HG03097 (cell line): ENCODE data around the gene PRR33.

Experiments
- ATAC-seq: cut with Tn5 transposase; IDR thresholded peaks from one replicate; pipeline ENCODE4 v1.9.1; 2021; ENCODE audit not compliant: unreplicated experiment, low FRiP score

The PRR33 gene

GRCh38 chr11:1852877-1853276, 38.8 kb downstream of the PRR33 start, which contains the start of gene LSP1:
Gene LSP1 (plus strand): TSS chr11:1853084. CDS start chr11:1853145, 61 bp downstream.
- ATAC-seq: peak; percentile 34

DNA sequence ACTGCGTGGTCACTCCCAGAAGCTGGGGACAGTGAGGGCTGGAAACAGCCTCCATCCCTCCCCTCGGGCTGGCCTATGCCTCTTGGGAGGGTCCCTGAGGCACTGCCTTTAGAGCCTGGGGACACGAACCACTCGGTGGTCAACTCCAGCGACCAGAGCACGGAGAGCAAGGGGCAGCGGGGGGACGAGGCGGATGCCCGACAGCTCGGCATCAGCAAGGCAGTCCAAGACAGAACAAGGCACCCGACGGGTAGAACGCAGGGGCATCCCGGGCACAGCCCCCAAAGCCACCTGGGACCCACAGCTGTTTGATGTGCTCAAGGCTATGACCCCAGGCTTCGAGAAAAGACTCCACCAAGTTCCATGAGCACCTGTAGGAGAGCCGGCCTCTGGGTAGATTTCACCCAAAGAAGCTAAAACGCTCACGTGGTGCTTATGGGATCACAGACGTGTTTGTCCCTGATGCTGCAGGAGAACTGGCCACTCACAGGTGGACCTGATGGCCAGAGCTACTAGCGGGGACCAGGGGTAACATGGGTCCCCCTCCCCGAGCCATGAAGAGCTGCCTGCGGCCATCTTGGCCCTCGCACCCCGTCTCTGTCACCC, 39.3 kb downstream of the PRR33 start:
- ATAC-seq: no peak

DNA sequence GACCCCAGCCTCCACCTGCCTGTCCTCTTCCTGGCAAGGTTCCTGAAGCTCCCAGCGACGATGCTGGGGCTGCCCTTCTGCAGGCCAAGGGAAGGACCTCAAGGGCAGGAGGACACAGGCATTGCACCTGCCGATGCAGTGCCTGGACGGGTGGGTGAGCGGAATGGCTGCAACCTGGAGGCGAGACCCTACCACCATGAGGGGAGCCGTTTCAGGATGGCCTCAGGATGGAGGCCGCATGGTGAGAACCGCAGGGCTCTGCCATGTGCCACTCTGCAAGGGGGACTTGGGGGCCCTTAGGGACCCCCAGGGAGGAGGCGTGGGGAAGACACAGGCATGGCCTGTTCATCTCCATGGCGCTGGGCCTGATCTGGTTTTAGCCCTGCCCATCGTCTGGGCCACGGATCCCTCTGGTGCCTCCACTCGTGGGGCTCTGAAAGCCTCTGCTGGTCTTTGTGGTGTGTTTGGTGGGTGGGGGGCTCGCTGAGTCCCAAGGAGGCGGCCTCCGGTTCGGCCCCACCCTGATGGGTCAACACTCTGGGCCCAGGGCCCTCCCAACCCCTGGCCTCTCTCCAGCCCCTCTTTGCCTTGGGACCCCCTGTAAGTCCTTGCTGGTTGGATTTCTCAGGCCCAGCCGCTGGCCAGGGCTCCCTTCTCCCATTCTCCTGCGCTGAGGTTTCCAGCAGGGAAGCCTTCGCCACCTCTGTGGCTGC, 40.1 kb downstream of the PRR33 start:
- ATAC-seq: no peak

GRCh38 chr11:1848640-1849430, 42.9 kb downstream of the PRR33 start:
- no peak for ATAC-seq

DNA sequence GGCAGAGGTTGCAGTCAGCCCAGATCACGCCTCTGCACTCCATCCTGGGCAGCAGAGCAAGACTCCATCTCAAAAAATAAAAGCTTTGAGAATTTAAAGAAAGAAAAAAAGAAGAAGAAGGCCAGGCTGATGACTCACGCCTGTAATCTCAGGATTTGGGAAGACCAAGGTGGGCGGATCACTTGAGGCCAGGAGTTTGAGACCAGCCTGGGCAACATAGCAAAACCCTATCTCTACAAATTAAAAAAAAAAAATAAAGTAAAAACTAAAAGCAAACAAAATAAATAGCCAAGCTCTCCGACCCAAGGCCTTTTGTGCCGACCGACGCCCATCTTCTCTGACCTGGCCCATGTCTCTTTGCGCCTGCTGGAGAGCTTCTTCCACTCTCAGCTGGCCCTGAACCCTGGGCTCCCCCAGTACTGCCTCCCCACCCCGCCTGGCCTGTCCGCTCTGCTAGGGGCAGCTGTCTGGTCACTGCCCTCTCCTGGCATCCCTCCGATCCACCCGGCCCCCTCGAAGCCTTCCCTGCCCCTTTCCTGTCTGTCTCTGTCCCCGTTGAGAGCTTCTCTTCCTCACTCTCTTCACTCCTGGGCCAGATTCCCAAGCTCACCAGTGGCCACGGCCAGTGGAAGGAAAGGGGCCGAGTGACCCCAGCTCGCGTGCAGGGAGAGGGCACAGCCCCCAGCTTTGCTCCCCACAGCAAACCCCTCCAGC, 43.6 kb downstream of the PRR33 start:
- no peak for ATAC-seq

DNA sequence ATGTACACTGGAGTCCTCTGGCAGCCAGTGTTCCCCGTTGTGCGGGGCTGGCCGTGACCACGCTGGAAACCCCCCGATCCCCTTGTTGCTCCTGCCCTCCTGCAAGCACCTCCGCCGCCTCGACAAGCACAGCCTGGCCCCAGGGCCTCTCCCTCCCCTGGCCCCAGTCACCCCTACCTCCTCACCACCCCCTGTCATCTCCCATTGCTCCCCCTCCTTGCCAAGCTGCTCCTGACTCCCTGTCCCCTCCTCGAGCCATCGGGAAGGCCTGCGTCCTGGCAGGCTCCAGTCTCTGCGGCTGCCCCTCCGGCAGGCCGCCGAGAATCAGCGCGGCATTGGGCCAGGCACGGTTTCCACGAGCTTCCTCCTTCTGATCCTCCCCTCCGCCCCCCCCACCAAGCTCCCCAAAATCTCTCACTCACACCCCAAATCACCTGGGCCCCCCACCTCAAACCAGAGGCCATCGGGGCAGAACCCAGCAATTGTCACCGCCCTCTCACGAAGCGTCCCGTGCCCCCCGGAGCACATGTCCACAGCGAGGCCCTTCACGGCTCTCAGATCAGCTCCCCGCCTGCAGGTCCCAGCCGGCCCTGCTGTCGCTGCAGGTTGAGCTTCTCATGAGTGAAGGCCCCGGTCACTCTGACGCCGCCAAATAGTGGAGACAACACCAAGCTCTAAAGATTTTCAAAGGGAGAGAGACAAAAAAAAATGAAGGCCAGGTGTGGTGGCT, 44.5 kb downstream of the PRR33 start:
- no peak for ATAC-seq

DNA sequence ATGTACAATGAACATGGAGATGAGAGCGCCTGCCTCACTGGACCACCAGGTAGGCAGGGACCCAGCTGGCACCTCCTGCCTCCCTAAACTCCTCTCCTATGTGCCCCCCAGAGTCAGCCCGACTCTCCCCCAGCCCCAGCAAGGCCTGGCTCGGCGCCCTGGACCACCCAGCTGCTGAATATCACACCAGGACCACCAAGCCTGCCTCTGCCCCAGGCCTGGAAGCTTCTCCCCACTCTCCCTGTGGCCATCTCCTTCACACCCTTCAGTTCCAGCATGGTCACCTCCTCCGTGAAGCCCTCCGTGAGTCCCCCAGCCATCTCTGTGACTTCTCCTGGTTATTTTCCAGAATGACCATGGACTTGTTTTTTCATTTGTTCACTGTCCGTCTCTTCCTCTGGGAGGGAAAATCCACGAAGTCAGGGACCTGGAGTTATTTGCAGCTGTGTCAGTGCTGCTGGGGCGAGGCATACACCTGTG, 45.2 kb downstream of the PRR33 start:
- no peak for ATAC-seq

DNA sequence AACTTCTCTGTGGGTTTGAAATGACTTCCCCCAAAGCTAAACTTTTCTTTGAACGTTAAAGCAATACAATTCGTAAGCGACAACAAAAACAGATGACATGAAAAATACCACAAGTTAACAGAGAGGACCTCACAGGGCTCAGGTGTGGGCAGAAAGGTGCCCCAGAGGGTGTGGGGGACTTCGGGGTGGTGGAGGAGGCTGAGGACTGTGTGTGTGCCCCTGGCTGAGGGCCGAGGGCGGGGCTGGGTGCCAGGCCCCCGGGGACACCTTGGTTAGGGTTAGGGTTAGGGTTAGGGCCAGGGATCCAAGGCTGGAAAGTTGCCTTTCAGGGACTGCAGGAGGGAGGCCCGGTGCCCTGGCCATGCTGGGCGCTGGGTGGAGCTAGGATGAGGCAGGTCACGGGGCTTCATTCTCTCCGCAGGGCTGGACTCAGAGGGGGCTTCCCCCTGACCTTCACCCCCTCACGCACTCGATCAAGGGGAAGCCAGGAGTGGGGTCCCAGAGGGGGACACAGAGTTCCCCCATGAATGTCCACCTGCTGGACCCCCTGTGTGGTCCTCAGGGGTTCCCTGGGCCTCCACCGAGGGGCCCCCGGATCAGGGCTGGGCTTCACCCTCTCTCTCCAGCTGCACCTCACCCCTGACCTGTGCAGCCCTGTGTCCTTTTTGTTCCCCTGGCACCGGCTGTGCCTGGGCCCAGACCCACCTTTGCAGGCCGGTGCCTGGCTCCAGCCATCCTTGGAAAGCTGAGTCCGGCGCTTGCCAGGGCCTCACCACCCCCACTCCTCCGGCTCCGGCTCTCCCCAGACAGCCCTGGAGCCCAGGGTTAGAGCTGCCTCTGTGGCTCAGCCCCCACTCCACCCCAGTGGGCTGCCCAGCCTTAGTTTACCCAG, 45.9 kb downstream of the PRR33 start:
- no peak for ATAC-seq

DNA sequence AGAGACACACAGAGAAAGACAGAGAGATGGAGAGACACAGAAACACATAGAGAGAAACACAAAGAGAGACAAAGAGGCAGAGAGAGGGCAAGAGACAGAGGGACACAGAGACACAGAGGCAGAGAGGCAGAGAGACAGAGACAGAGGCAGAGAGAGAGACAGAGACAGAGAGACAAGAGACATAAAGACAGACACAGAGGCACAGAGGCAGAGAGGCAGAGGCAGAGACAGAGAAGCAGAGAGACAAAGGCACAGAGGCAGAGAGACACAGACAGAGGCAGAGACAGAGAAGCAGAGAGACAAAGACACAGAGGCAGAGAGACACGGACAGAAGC, 46.6 kb downstream of the PRR33 start:
- ATAC-seq: no peak

- ATAC-seq: no peak
These were observed 47.2 kb downstream of the PRR33 start for GRCh38 chr11:1844221-1845094.

DNA sequence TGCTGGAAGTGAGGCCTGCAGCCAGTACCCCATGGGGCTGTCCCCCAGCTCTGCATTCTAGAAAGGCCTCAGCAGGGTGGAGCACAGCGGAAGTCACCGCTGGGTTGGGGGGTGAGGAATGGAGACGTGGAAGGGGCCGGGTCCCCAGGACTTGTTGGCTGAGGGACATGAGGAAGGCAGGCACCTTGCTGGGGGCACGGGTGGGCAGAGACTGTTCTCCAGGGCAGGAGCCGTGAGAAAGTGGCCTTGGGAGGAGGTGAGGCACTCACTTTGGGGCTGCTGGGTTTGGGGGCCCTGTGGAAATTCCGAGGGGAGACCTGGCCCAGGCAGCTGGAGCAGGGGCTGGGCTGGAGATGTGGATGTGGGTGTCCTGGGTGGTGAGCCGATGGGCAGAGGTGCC, 47.9 kb downstream of the PRR33 start:
- no peak for ATAC-seq

DNA sequence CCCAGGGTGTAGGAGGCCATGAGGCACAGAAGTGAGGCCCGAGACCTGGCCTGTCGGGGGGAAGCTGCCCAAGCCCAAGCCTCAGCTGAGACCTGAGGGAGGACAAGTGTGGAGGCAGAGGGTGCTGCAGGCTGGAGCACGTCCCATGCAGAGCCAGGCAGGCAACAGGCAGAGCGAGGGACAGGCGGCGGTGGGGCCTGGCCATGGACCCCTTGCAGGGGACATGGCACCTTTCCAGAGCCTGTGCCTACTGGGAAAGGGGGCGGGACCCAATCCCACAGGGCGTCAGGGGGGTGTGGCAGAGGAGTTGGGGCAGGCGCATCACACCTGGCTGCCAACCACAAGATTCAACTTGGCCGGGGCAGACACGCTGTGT, 48.6 kb downstream of the PRR33 start:
- no peak for ATAC-seq

DNA sequence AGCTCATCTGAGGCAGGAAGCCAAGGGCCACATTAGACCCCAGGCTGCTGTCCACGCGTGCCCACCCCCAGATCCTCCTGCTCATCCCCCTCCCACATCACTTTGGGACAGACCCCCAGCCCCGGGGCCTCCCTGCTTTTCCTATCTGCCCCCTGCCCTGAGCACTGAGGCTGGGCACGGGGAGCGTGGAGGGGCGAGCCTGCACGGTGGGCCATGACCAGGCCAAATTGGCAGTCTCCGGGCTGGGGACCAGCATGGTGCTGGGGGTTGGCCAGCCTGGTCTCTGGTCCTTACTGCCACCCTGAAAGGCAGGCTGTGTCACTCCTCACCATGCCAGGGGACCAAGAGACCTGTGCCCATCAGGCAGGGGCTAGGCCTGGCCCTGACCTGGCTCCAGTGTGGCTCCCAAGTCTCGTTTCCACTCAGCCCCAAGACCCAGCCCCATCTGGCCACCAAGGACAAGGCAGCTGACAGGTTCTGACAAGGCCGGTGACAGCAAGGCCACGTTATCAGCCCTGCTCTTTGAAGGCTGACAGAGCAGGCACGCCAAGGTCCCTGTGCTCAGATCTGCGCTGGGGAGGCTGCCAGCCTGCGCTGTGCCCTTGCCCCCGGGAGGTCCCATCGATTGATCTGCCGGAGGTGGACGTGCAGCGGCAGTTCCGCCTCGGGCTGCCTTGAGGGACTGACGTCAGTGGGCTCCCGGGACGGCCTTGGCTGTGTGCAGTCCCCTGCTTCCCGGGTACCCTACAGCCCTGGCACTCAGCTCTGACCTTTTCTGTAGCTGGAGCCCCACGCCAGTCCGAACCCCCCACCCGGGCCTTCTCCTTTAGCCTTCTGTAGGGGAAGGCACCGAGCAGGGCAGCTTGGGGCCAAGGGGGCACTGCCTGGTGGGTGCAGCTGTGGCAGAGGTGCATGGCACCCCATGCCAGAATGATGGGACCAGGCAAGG, 49.3 kb downstream of the PRR33 start:
- no peak for ATAC-seq

DNA sequence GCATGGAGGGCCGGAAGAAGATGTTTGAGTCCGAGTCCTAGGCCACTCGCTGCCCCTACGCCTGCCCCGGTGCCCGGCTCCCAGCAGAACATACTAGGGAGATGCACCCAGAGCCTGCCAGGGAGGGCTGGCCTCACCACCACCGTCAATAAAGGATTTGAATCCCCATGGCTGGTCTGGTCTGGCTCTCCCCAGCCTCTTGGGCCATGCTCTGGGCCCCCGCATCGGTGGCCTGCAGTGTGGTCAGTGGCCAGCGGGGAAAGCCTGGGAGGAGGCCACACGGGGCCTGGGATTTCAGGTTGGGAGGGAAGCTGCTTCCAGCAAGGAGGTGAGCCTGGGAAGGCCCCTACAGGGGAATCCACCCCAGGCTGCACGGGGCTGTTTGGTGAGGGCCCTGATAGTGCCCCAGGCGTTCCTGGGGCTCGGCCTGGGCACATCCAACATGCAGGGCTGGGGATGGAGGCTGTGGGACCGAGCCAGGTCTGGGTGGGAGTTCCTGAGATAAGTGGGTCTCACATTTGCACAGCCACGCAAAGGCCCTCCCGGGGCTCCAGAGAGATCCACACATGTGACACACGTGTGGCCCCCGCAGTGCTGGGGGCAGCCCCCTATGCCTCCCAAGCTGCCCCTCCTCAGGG, 50.1 kb downstream of the PRR33 start:
- ATAC-seq: no peak

GRCh38 chr11:1840780-1841480, 50.8 kb downstream of the PRR33 start:
- ATAC-seq: no peak
